Mesothelial cell of epicardium (in vitro differentiated cells): ENCODE results near the gene PACRG. TPM values are rescaled to one million over a fixed set of nuclear protein-coding genes. Genes with fewer than 3 reads are reported as not detected.

ENCODE experiments used
- DNase-seq, 2 experiments: peaks; one replicate each; pipeline ENCODE4 v3.0.0; 2021; ENCODE audit warnings: low spot score in 2 of 2; ENCODE audit not compliant: unreplicated experiment in 2 of 2
- H3K27ac Mint-ChIP-seq: 2 replicates; pipeline ENCODE4 v1.8.0; 2021; ENCODE audit warnings: mixed read lengths
- H3K27me3 Mint-ChIP-seq: 2 replicates; pipeline ENCODE4 v1.8.0; 2021; ENCODE audit warnings: low read depth, mixed read lengths
- H3K36me3 Mint-ChIP-seq: 2 replicates; pipeline ENCODE4 v1.8.0; 2021; ENCODE audit warnings: mixed read lengths
- H3K4me1 Mint-ChIP-seq: 2 replicates; pipeline ENCODE4 v1.8.0; 2021; ENCODE audit warnings: mixed read lengths
- H3K4me3 Mint-ChIP-seq: 2 replicates; pipeline ENCODE4 v1.8.0; 2021; ENCODE audit warnings: mild to moderate bottlenecking, moderate library complexity, mixed read lengths
- H3K9me3 Mint-ChIP-seq: 2 replicates; pipeline ENCODE4 v1.8.0; 2021; ENCODE audit warnings: mixed read lengths
- total RNA-seq: library from RNA; stranded (reverse); gene quantifications from 3 replicates; pipeline ENCODE4 v1.2.1, GENCODE V29; 2021
- TF ChIP-seq, protein P1 (sequence below): fragments of 200-600 bp; sonication (generic); IDR thresholded peaks from one replicate; pipeline ENCODE4 v1.5.0; 2021; ENCODE audit warnings: antibody characterized with exemption; ENCODE audit not compliant: unreplicated experiment

PACRG gene
- total RNA-seq, 1 donor from 2014 or later: 1.6 TPM

DNA sequence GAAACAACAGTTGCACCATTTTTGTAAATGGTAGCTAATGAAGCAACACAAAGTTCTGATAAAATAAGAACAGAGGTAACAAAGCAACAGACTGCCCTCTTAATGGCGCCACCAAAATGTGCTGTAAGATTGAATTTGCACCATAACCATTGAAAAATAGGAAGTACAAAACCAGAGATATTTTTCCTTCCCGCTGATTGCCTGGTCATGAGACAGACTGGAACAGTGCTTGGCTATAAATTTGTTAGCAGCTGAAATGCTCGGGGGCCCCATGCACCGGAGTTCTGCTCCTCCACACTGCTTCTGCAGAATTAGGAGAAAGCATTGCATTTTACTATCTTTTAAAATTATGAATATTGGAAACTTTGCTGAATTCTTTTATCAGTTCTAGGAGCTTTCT, 522.3 kb downstream of the PACRG start:
- TF ChIP-seq, protein P1, sequence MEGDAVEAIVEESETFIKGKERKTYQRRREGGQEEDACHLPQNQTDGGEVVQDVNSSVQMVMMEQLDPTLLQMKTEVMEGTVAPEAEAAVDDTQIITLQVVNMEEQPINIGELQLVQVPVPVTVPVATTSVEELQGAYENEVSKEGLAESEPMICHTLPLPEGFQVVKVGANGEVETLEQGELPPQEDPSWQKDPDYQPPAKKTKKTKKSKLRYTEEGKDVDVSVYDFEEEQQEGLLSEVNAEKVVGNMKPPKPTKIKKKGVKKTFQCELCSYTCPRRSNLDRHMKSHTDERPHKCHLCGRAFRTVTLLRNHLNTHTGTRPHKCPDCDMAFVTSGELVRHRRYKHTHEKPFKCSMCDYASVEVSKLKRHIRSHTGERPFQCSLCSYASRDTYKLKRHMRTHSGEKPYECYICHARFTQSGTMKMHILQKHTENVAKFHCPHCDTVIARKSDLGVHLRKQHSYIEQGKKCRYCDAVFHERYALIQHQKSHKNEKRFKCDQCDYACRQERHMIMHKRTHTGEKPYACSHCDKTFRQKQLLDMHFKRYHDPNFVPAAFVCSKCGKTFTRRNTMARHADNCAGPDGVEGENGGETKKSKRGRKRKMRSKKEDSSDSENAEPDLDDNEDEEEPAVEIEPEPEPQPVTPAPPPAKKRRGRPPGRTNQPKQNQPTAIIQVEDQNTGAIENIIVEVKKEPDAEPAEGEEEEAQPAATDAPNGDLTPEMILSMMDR: no peak
- Mint-ChIP-seq H3K27me3 (no peaks in the 10 kb centered on the region), H3K4me1 (no peaks in the 10 kb centered on the region), H3K27ac (no peak overlapping the region), H3K36me3 (no peaks in the 10 kb centered on the region), H3K9me3 (peaks cover 5% of the 10 kb centered on the region), H3K4me3 (no peak overlapping the region)
- DNase-seq: no peak

DNA sequence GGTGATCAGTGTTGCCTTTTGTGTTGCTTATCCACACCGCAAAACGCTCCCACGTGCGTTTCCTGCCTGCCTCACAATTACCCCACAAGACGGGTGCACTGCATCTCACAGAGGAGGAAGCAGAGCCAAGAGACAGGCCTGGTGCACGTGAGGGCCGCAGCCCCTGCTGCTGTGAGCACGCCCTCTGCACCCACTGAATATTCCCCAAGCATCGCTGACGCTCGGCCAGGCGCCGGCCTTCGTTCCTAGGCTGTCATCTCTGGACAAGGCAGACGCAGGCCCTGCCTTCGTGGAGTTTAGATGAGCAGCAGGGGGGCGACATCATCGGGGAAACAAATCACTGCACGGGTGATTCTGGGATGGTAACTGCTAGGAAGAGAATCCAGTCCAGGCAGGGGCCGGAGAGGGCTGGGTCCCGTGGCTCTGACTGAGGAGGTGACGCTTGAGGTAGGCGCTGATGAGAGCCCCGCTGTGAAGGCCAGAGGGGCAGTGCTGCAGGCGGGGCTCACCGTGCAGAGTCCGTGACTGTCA, 524.4 kb downstream of the PACRG start:
- Mint-ChIP-seq H3K9me3 (no peaks in the 10 kb centered on the region), H3K27me3 (no peaks in the 10 kb centered on the region), H3K4me3 (no peak overlapping the region), H3K36me3 (no peaks in the 10 kb centered on the region), H3K4me1 (no peaks in the 10 kb centered on the region), H3K27ac (no peak overlapping the region)
- TF ChIP-seq, protein P1: no peak
- no peak for DNase-seq

DNA sequence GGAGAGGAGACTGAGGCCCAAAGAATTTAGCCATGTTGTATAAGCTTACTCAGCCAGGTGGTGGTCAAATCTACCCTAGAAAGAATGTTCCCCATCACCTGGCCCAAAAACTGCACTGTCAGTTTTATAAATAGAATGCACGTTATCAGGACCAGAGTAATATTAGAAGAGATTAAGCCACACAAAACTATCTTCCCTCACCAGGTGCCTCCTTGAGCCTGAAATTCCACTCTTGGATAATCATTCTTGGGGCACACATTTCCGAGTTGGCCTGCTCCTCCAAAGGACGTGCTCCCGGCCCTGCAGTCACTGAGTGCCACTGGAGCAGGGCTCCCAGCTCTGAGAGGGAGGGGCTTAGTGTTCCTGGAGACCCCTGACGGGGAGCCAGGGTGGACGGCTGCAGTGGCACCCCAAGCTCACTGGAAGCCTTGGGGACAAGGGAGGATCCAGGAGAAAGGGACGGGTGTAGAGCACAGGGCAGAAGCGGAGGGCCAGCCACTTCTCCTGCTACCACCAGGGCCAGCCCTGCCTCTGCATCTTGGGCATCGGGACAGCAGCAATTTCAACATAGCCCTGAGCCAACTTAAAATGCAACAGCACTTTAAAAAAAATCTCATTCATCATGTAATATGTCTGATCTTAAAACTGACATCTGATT, 525.9 kb downstream of the PACRG start:
- no peak for DNase-seq
- no peak overlapping the region for H3K4me3 Mint-ChIP-seq
- H3K9me3 Mint-ChIP-seq: no peaks in the 10 kb centered on the region
- TF ChIP-seq, protein P1: no peak
- H3K27me3 Mint-ChIP-seq: no peaks in the 10 kb centered on the region
- no peaks in the 10 kb centered on the region for H3K36me3 Mint-ChIP-seq
- H3K4me1 Mint-ChIP-seq: no peaks in the 10 kb centered on the region
- no peak overlapping the region for H3K27ac Mint-ChIP-seq

DNA sequence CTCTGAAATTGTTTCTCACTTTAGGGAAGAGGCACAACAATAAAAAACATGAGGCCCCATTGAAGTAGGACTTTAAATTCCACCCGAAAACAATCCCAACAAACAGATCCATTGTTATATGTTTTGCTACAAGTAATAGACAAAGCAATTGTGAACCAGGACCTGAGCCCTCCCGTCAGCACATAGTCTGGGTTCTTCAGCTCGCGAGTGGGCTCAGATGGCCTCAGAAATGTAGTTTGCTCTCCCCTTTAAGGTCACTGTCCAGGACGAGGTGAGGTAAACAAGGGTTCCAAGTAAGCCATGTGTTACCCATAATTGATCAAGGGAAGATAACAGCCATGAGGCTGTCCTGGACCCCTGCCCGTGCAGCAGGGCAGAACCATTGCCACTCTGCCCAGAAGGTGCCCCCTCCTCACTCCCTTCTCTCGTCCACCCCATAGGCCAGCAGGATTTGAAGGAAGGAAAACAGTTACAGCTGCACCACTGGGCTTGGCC, 526.6 kb downstream of the PACRG start:
- no peaks in the 10 kb centered on the region for H3K4me1 Mint-ChIP-seq
- H3K36me3 Mint-ChIP-seq: no peaks in the 10 kb centered on the region
- H3K27ac Mint-ChIP-seq: no peak overlapping the region
- H3K9me3 Mint-ChIP-seq: no peaks in the 10 kb centered on the region
- H3K27me3 Mint-ChIP-seq: peaks cover 6% of the 10 kb centered on the region
- TF ChIP-seq, protein P1: no peak
- no peak for DNase-seq
- no peak overlapping the region for H3K4me3 Mint-ChIP-seq

DNA sequence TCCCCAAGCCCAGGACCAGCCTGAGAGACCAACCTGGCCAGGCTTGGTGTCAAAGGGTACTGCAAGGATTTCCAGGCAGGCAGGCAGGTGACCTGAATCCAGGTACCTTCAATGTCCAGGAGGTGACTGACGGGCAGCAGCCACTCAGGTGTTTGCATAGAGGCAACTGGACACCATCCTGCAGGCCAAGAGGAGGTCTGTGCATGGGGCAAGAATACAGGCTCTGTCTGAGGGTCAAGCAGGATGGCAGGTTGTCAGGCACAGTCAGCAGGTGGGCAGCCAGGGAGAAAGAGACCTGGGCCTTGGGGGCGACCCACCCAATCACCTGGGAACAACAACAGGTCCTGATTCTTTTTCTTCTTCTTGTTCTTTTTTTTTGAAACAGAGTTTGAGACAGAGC, 527.5 kb downstream of the PACRG start:
- Mint-ChIP-seq H3K27me3 (peaks cover 15% of the 10 kb centered on the region), H3K4me1 (peaks cover 4% of the 10 kb centered on the region), H3K4me3 (no peak overlapping the region), H3K27ac (no peak overlapping the region), H3K36me3 (no peaks in the 10 kb centered on the region), H3K9me3 (no peaks in the 10 kb centered on the region)
- DNase-seq: no peak
- TF ChIP-seq, protein P1: no peak
